ENCODE measurements around the gene ASB3. TPM values are rescaled to one million over a fixed set of nuclear protein-coding genes. Genes with fewer than 3 reads are reported as not detected.

Gene ASB3
- total RNA-seq, 4 donors from 2014 or later, result 15.6 to 25.8 (median 21.1) TPM

DNA sequence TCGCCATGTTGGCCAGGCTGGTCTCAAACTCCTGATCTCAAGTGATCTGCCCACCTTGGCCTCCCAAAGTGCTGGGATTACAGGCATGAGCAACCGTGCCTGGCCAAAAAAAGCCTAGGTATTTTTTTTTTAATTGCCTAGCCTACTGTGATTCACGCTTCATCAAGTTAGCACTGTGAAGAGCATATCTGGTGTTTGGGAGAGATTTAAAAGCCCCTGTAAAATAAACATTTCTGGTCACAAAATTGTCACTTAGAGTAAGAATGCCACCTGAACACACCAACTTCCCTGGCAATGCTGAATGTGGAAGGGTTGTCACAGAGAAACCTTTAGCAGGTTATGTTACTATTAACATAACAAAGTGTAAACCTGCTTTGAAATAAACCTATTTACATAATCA lies 58.8 kb downstream of the ASB3 start:
- TF ChIP-seq, protein P1, sequence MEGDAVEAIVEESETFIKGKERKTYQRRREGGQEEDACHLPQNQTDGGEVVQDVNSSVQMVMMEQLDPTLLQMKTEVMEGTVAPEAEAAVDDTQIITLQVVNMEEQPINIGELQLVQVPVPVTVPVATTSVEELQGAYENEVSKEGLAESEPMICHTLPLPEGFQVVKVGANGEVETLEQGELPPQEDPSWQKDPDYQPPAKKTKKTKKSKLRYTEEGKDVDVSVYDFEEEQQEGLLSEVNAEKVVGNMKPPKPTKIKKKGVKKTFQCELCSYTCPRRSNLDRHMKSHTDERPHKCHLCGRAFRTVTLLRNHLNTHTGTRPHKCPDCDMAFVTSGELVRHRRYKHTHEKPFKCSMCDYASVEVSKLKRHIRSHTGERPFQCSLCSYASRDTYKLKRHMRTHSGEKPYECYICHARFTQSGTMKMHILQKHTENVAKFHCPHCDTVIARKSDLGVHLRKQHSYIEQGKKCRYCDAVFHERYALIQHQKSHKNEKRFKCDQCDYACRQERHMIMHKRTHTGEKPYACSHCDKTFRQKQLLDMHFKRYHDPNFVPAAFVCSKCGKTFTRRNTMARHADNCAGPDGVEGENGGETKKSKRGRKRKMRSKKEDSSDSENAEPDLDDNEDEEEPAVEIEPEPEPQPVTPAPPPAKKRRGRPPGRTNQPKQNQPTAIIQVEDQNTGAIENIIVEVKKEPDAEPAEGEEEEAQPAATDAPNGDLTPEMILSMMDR (IDR thresholded peaks at IDR 0.05; ENCODE audit: low read depth), result no peak

DNA sequence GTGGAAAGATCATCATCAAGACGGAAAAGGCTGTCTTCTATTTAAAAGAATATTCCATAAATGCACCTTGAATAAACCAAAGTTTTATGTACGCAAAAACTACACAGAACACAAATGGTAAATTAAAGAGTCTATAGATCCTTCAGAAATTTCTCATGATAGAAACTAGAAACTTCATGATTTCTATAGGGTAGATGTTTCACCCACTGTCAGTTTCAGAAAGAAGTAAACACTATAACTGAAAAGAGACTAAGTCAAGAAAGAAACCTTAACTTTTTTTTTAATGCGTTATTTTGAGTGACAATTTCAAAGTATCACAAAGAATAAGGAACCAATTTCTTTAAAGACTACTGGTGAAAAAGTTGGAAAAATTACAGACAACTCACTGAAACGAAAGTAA lies 61.1 kb downstream of the ASB3 start:
- TF ChIP-seq, protein P1 (IDR thresholded peaks at IDR 0.05; ENCODE audit: low read depth), result no peak

DNA sequence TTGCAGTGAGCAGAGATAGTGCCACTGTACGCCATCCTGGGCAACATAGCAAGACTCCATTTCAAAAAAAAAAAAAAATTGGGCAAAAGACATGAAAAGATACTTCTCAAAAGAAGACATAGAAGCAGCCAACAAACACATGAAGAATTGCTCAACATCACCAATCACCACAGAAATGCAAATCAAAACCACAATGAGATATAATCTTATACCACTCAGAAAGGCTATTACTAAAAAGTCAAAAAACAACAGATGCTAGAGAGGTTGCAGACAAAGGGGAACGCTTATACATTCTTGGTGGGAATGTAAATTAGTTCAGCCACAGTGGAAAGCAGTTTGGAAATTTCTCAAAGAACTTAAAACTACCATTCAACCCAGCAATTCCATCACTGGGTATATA lies 62.2 kb downstream of the ASB3 start:
- TF ChIP-seq, protein P1 (IDR thresholded peaks at IDR 0.05; ENCODE audit: low read depth), result no peak

DNA sequence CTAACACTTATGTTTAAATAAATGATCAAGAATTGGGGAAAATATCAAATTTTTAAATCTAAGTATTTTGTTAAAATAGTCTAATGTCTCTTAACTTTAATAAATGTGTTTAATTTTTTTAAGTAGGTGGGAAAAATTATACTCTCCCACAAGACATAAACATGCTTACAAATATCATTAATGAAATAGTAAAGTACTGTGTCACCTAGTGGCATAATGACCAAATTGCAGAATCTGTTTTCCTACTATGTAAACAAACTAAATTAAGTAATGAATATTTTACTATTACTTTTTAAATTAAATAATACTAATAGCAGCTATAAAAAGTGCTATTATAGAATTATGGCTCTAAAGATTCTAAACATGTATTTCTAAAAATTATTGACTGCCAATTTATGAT lies 71.2 kb downstream of the ASB3 start:
- TF ChIP-seq, protein P1 (IDR thresholded peaks at IDR 0.05; ENCODE audit: low read depth), result no peak

DNA sequence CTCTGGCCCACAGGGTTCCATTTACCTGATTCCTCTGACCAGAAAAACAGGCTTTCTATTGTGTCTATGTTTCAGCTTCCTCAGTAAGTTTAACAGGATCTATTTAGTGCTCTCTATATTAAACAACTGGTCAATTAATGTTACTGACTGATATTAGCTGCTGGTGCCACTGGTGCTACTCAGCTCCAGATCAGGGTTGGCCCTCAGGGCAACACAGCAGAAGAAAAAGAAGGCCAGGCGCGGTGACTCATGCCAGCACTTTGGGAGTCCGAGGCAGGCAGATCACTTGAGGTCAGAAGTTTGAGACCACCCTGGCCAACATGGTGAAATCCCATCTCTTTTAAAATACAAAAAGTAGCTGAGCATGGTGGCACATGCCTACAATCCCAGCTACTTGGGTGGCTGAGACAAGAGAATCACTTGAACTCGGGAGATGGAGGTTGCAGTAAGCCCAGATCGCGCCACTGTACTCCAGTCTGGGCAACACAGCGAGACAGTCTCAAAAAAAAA lies 75.4 kb downstream of the ASB3 start:
- TF ChIP-seq, protein P1 (IDR thresholded peaks at IDR 0.05; ENCODE audit: low read depth), result no peak

DNA sequence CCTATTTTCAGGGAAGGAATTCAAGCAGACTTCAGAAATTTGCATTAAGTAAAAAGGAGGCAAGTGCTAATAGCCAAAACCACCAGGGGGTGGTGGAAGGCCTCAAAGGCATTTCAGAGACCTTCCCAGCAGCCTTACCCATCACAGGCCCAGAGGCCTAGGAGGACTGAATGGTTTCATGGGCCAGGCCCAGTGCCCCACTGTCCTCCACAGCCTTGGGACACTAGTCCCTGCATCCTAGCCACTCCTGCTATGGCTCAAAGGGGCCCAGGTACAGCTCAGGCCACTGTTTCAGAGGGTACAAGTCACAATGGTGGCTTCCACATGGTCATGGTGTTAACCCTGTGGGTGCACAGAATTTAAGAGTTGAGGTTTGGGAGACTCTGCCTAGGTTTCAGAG lies 77.8 kb downstream of the ASB3 start:
- TF ChIP-seq, protein P1 (IDR thresholded peaks at IDR 0.05; ENCODE audit: low read depth), result no peak

DNA sequence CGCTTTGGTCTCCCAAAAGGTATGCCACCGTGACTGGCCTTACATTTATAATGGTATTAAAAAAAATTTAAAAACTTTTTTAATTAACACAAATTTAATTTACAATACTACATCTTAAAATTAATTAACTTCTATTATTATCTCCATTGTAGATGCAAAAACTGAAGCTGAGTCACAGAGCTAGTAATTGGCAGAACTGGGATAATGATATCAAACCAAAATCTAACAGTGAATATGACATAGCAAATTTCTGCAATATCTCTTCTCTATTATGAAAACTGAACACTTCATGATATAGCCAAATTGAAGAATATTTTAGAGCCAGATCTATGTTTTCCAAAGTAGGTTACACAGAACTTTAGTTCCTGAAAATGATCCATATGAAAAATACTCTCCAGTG lies 85.5 kb downstream of the ASB3 start:
- TF ChIP-seq, protein P1 (IDR thresholded peaks at IDR 0.05; ENCODE audit: low read depth), result no peak

All from subcutaneous adipose tissue (tissue), 4 donors.